ENCODE measurements around the gene KIF16B. TPM values are rescaled to one million over a fixed set of nuclear protein-coding genes. Genes with fewer than 3 reads are reported as not detected.

The KIF16B gene
- total RNA-seq, 1 donor from 2014 or later, result 14.2 TPM

GRCh38 chr20:16580620-16581019 is 7.4 kb upstream of the KIF16B start:
- no peak overlapping the region for H3K4me3 ChIP-seq (ENCODE audit: low read depth, low read length)
- no peak for TF ChIP-seq CTCF (conservative IDR thresholded peaks at IDR 0.05; ENCODE audit: low read depth, low read length)
- no peak for DNase-seq (ENCODE audit: low read depth)

DNA sequence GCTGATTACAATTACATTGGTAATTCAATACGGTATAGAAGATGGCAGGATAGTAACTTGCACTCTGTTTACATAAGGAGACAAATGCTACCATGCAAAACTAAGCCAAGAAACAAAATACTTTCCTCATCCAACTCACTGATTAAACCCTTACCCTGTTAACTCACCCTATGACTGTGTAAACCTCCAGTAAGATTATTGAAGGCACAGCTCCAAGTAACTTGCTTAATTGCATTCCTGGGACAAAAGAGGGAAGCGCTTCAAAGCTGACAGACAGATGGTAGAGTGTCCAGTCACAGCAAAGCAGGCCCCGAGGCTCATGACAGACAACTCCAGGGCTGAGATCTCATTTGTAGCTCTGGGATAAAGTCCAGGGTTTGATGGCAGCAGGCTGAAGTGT is 6.9 kb upstream of the KIF16B start:
- no peak for TF ChIP-seq CTCF (conservative IDR thresholded peaks at IDR 0.05; ENCODE audit: low read depth, low read length)
- peak; percentile 73 for DNase-seq (ENCODE audit: low read depth)
- H3K4me3 ChIP-seq (ENCODE audit: low read depth, low read length), result no peak overlapping the region

- no peak overlapping the region for H3K4me3 ChIP-seq (ENCODE audit: low read depth, low read length)
- TF ChIP-seq CTCF (conservative IDR thresholded peaks at IDR 0.05; ENCODE audit: low read depth, low read length), result no peak
Measured at GRCh38 chr20:16576219-16576618, 3.0 kb upstream of the KIF16B start.

DNA sequence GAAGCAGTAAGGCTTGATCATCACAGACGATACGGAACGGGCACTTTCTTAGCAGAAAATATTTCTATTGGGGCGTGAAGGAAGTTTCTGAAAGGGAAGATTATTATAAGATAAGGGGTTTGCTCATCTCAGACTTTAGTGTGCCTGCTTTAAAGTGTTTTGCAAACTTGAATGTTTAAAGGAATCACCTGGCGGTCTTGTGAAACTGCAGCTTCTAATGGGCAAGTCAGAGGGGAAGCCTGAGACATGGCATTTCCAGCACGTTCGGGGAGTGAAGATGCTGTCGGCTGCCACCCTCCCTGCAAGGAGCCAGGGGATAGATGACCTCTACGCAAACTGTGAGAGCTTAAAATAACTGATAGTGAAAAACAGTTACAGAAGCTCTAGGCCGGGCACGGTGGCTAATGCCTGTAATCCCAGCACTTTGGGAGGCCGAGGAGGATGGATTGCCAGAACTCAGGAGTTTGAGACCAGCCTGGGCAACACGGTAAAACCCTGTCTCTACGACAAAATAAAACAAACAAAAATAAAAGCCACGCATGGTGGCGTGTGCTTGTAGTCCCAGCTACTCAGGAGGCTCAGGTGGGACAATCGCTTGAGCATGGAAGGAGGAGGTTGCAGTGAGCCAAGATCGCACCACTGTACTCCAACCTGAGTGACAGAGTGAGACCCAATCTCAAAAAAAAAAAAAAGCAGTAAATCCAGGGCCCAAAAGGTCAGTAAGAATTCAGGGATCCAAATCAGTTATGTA is 2.3 kb upstream of the KIF16B start:
- DNase-seq (ENCODE audit: low read depth), result no peak
- TF ChIP-seq CTCF (conservative IDR thresholded peaks at IDR 0.05; ENCODE audit: low read depth, low read length), result no peak
- peak overlapping the region; percentile 56 for H3K4me3 ChIP-seq (ENCODE audit: low read depth, low read length)

More at GRCh38 chr20:16576219-16576618, 3.0 kb upstream of the KIF16B start:
- no peak for DNase-seq (ENCODE audit: low read depth)

DNA sequence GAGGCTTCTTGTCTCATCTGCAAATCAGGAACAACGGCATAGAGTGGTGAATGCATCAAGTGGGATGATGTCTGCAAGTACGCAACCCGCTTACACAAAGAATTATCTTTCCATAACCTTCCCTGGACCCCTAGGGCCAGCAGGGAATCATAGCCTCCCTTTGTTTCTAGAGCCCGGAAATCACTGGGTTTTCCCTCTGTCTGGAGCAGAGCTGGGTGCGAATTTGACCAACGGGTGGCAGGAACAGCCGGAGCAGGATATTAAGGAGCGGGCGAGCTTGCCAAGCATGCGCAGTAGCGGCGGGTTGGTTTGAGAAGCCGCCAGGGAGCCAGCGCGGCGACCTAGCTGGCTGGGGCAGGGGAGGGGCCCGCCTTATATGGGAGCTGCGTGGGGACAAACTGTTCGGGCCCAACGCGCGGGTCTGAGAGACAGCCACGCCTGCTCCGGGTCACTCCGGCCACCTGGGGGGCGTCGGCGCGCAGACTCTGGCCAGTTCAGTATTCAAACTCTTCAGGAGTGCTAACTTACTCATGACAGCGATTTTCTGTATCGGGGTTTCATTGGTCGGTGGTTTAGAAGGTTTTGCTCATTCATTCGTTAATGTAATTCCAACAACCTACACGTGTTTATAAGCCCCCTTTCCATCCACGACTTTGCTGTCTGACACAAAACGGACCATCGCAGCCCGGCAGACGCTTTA is 1.6 kb upstream of the KIF16B start:
- H3K4me3 ChIP-seq (ENCODE audit: low read depth, low read length), result peak overlapping the region; percentile 56
- DNase-seq (ENCODE audit: low read depth), result no peak
- TF ChIP-seq CTCF (conservative IDR thresholded peaks at IDR 0.05; ENCODE audit: low read depth, low read length), result no peak

- no peak for TF ChIP-seq CTCF (conservative IDR thresholded peaks at IDR 0.05; ENCODE audit: low read depth, low read length)
- no peak for DNase-seq (ENCODE audit: low read depth)
- no peak overlapping the region for H3K4me3 ChIP-seq (ENCODE audit: low read depth, low read length)
Measured at GRCh38 chr20:16571333-16571732, 1.9 kb downstream of the KIF16B start.

Measured in epithelial cell of proximal tubule (primary cell).